KMS-11 (cell line): ENCODE data around the gene FAM118A.

ENCODE experiments used
- H2AFZ ChIP-seq: fragments of 200-600 bp; sonication (generic); 2 replicates; pipeline ENCODE4 v1.6.1; 2016; ENCODE audit warnings: antibody characterized with exemption, mixed run types, low read depth
- H3K27ac ChIP-seq: fragments of 200-600 bp; sonication (generic); 2 replicates; pipeline ENCODE4 v1.6.1; 2016; ENCODE audit warnings: mild to moderate bottlenecking, mixed run types
- H3K27me3 ChIP-seq: fragments of 200-600 bp; sonication (generic); 2 replicates; pipeline ENCODE4 v1.6.1; 2017; ENCODE audit warnings: mild to moderate bottlenecking, low read depth, mixed run types, moderate library complexity; ENCODE audit not compliant: insufficient read depth
- H3K36me3 ChIP-seq: fragments of 200-600 bp; sonication (generic); 2 replicates; pipeline ENCODE4 v1.6.1; 2017; ENCODE audit warnings: mild to moderate bottlenecking, mixed run types; ENCODE audit not compliant: insufficient read depth
- H3K4me1 ChIP-seq: fragments of 200-600 bp; sonication (generic); 2 replicates; pipeline ENCODE4 v1.6.1; 2016; ENCODE audit warnings: mild to moderate bottlenecking, low read depth, mixed run types; ENCODE audit not compliant: poor library complexity, severe bottlenecking
- H3K4me2 ChIP-seq: fragments of 200-600 bp; sonication (generic); 2 replicates; pipeline ENCODE4 v1.7.0; 2016; ENCODE audit warnings: mild to moderate bottlenecking, mixed run types
- H3K4me3 ChIP-seq: fragments of 200-600 bp; sonication (generic); IDR thresholded peaks from 2 replicates; pipeline ENCODE4 v1.6.1; 2017; ENCODE audit warnings: low read depth, low read length, mixed read lengths; ENCODE audit not compliant: insufficient read depth
- H3K79me2 ChIP-seq: fragments of 200-600 bp; sonication (generic); 2 replicates; pipeline ENCODE4 v1.6.1; 2016; ENCODE audit warnings: low read depth, mixed run types; ENCODE audit not compliant: insufficient read depth
- H3K9ac ChIP-seq: fragments of 200-600 bp; sonication (generic); 2 replicates; pipeline ENCODE4 v1.6.1; 2016; ENCODE audit warnings: mild to moderate bottlenecking, mixed run types
- H4K20me1 ChIP-seq: fragments of 200-600 bp; sonication (generic); 2 replicates; pipeline ENCODE4 v1.6.1; 2016; ENCODE audit warnings: mild to moderate bottlenecking, mixed run types; ENCODE audit not compliant: insufficient read depth
- CTCF ChIP-seq: fragments of 200-600 bp; sonication (generic); conservative IDR thresholded peaks from 2 replicates; pipeline ENCODE4 v1.6.1; 2017; ENCODE audit warnings: low read depth, mild to moderate bottlenecking, antibody characterized with exemption, low read length, moderate library complexity, mixed read lengths

The FAM118A gene

GRCh38 chr22:45318558-45319323 is 9.0 kb downstream of the FAM118A start:
- peak overlapping the region; percentile 91 for H3K27ac ChIP-seq
- H4K20me1 ChIP-seq = no peaks in the 10 kb centered on the region
- H3K36me3 ChIP-seq = no peaks in the 10 kb centered on the region
- H3K4me3 ChIP-seq = no peak overlapping the region
- peaks cover 79% of the 10 kb centered on the region for H3K79me2 ChIP-seq
- H3K9ac ChIP-seq = peak overlapping the region; percentile 67
- no peaks in the 10 kb centered on the region for H3K27me3 ChIP-seq
- TF ChIP-seq CTCF = no peak
- H2AFZ ChIP-seq = no peak overlapping the region
- H3K4me2 ChIP-seq = peak overlapping the region; percentile 98
- H3K4me1 ChIP-seq = peaks cover 71% of the 10 kb centered on the region

- H3K27me3 ChIP-seq = no peaks in the 10 kb centered on the region
- H3K79me2 ChIP-seq = peaks cover 75% of the 10 kb centered on the region
- H3K9ac ChIP-seq = peak overlapping the region; percentile 67
- TF ChIP-seq CTCF = no peak
- H3K27ac ChIP-seq = peak overlapping the region; percentile 91
- no peak overlapping the region for H3K4me3 ChIP-seq
- H4K20me1 ChIP-seq = no peaks in the 10 kb centered on the region
- H3K4me1 ChIP-seq = peaks cover 71% of the 10 kb centered on the region
- no peaks in the 10 kb centered on the region for H3K36me3 ChIP-seq
- H2AFZ ChIP-seq = no peak overlapping the region
- peak overlapping the region; percentile 98 for H3K4me2 ChIP-seq
Observed at GRCh38 chr22:45319324-45319685, 9.6 kb downstream of the FAM118A start.

GRCh38 chr22:45320357-45320976 is 10.7 kb downstream of the FAM118A start:
- peaks cover 61% of the 10 kb centered on the region for H3K4me1 ChIP-seq
- H3K4me3 ChIP-seq = no peak overlapping the region
- H4K20me1 ChIP-seq = no peaks in the 10 kb centered on the region

GRCh38 chr22:45321827-45322226 is 12.1 kb downstream of the FAM118A start:
- H3K4me1 ChIP-seq = peaks cover 48% of the 10 kb centered on the region
- H4K20me1 ChIP-seq = no peaks in the 10 kb centered on the region
- TF ChIP-seq CTCF = no peak
- no peak overlapping the region for H2AFZ ChIP-seq
- H3K9ac ChIP-seq = no peak overlapping the region
- H3K27me3 ChIP-seq = no peaks in the 10 kb centered on the region
- no peak overlapping the region for H3K4me2 ChIP-seq
- peaks cover 51% of the 10 kb centered on the region for H3K79me2 ChIP-seq
- no peaks in the 10 kb centered on the region for H3K36me3 ChIP-seq
- no peak overlapping the region for H3K27ac ChIP-seq
- no peak overlapping the region for H3K4me3 ChIP-seq

More at GRCh38 chr22:45320357-45320976, 10.7 kb downstream of the FAM118A start:
- no peak for TF ChIP-seq CTCF
- Histone ChIP-seq H3K4me2 (peak overlapping the region; percentile 98), H3K27ac (peak overlapping the region; percentile 91; the same call in 1 of the 2 replicates), H3K36me3 (no peaks in the 10 kb centered on the region), H3K79me2 (peaks cover 63% of the 10 kb centered on the region), H3K27me3 (no peaks in the 10 kb centered on the region), H2AFZ (no peak overlapping the region), H3K9ac (no peak overlapping the region; the same call in 1 of the 2 replicates)
